GM19023 (cell line): ENCODE data around the gene MOB3C.

Experiments used
- ATAC-seq: cut with Tn5 transposase; IDR thresholded peaks from one replicate; pipeline ENCODE4 v1.9.1; 2021; ENCODE audit warnings: mild to moderate bottlenecking, moderate library complexity; ENCODE audit not compliant: unreplicated experiment

The MOB3C gene

DNA sequence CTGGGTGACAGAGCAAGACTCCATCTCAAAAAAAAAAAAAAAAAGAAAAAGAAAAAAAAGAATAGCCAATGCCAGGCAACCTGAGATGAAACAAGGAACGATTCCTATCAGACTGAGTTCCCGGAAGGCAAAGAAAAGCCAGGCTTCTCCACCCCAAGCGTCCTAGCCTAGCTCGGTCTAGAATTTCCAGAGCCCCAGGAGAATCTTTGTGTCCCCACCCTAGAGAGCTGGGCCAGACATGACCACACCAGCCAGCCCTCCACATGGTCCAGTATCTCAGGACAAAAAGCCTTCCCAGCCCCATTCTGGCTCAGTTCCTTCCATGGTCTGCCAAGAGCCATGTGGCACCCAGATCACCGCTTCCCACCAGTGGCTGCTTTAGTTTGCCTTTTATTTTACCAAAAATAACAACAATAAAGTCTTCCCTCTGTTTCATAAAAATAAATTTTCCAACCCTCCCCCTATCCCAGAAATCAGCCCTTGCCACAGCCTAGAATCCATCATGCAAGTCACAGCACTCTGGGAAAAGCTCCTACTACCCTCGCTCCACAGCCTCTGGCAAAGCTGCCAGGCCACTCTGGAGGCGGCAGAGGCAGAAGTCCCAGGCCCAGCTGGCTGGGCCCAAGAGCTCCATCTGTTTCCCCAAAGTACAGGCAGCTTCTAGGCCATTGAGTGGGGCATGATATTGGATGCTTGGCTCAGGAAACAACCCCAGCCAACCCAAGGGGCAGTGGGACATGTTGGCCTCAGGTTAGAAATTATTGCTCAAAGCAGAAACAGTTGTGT, 9.1 kb downstream of the MOB3C start:
- no peak for ATAC-seq

DNA sequence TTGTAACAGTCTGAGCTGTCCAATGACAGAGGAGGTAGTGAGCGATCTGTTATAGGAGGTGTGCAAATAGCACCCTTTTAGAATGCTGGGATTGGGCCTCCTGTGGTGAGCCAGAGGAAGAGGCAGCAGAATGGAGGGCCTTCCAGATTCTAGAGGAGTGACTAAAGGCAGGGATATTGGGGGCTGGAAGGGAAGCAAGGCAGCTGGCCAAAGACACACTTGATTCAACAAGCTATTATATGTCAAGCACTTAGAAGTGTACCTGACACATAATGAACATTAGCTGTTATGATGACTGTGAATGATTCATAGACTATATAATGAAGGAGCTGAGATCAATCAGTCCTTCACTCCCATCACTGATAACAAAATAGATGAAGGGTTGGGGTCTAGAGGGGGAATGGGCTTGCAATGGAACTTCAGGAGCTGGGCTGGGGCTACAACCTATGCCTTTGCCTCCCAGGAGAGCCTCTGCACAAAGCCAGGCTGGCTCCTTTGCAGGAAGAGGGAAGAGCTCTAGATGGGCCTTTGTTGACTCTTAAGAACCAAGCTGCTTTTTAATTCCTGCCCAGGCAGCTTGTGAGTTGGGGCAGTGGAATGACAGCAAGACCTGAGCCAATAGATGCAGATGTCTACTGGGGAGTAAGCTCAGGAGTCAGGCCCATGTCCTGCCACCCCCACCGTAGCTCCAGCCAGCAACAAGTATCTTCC, 10.2 kb downstream of the MOB3C start:
- no peak for ATAC-seq

- ATAC-seq = no peak
These were observed 11.4 kb downstream of the MOB3C start for GRCh38 chr1:46605232-46605631.

- ATAC-seq = peak; percentile 97
These were observed 12.6 kb downstream of the MOB3C start, which contains the start of gene MKNK1 for GRCh38 chr1:46603858-46604549. Gene MKNK1 (minus strand): TSS chr1:46604268. CDS start chr1:46583327, 20,941 bp downstream.

DNA sequence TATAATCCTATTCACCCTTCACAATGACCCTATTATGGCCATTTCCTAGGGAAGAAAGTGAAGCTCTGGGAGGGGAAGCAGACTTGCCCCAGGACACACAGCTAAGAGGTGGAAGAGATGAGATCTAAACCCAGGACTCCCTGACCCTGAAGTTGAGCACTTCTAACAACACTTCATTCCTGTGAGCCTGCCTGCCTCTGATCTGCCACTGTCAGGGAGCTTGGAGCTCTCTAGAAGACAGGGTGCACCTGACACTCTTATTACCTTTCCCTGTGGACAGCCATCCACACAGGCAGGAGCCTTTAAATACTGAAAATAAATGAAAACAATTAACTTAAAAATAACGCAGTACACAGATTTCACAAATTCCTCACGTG, 13.1 kb downstream of the MOB3C start:
- ATAC-seq = no peak

DNA sequence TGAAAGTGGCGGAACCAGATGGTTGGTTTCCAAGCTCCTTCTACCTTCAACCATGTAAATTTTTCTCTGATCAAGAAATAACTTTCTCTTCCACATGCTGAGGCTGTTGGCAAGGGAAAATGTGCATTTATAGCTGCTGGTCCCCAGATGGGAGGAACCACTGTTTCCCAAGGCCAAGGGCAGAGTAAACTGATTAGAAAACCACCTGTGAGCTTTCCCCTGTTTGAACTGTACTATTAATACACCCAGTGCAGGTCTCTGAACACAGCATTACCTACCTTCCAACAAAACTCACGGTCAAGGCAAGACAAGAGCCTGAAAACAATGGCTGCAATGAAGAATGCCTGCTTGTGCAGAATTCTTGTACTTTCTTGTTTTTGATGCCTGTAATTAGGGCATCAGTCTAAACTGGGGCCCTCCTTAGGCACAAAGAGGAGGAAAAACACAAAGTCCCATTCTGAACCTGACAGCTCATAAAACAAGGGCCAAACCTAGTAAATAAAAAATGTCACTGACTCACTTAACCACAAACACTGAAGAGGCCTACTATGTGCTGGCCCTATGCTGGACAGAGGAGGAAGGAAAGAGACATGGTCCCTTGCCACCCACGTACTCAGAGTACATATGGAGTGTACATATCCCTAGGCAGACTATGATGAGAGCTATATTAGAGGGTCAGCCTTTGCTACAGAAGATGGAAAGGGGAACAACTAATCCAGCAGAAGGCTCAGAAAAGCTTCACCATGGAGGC, 15.2 kb downstream of the MOB3C start:
- no peak for ATAC-seq

DNA sequence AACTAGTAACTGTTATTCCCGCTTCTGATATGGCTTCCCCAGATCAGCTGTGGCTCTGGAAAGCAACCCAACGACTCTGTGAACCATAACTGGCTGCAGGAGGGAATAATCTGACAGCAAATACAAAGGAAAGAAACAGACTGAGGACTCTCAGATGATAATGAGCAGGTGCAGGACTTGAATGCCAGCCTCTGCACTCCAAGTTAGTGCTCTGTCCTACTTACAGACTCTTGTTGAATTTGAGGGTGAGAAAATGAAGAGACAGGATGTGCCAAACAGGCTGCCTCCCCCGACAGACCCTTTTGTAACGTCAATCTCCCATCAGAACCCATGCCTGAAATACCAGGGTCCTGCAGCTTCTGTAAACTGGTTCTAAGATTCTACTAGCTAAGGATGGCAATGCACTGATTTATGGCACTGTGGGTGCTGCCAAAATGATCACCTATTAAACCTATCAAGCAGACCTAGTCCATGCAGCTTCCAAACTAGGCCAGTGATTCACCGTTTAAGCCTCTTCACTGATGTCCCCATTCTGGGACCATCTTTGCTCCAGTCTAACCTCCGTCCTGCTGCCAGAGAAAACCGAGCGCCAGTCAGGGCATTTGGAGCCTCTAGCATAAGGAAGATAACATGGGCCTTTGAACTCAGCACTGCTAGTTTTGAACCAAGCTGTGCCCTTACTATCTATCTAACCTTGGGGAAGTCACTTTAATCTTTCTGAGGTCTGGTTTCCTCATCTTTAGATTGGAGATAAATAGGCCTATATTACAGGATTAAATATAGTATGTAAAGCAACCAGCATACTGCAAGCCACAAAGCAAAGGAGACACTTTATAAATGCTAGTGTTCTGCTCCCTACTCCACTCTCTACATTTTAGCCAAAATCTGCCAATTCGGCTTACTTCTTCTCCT, 17.3 kb downstream of the MOB3C start:
- ATAC-seq = no peak

DNA sequence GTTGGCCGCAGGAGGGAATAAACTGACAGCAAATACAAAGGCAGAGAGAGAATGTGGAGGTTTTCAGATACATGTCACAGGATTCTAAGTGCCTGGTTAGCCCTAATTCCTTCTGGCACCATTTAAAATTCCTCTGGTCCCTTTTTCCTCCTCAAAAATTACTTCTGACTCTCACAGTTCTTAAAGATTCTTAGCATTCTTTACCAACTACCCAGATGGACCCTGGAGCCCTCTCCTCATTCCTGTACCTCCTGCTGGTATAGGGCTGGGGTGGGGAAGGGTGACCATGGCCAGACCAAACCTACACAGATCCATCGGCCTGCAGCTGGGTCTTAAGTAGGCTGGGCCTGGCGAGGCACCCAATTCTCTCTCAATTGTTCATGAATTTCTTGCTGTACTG, 19.8 kb downstream of the MOB3C start:
- ATAC-seq = no peak

GRCh38 chr1:46596036-46596435, 20.6 kb downstream of the MOB3C start:
- ATAC-seq = no peak

- no peak for ATAC-seq
These were observed 21.5 kb downstream of the MOB3C start for GRCh38 chr1:46595127-46595526.

DNA sequence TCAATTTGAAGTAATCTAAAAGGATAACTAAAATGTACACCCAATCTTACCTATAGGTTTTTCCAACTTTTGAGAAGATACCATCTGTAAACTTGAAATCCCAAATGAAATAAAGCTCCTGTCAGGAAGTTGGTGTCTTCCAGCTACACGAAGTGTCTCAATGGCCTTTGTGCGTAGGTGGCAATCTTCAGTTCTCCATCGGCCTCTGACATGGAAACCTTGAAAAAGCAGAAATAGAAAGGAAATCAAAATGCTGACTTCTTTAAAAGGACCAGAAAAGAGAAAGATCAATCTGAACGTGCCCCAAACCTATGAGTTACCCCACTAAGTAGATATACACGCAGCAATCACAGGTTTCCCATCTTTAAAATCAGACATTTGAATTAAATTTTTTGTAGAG, 22.5 kb downstream of the MOB3C start:
- ATAC-seq = no peak

GRCh38 chr1:46592823-46593222, 23.8 kb downstream of the MOB3C start:
- no peak for ATAC-seq

DNA sequence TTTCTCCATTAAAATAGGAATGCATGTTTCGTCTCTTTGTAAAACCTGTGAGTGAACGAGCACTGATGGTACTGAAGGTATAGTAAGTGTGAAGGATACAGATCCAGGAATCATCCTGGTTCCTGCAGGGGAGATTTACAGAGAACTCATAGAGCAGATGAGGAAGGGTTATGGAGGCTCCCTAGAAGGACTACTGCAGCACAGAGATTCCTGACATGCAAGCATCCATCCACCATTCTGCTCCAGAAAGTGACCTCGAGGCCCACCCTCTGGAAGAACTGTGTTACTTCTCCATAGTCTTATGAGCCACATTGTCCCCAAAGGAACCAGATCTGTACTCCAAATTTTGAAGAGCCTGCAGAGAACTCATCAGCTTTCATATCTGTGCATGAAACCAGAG, 27.1 kb downstream of the MOB3C start:
- ATAC-seq = no peak

GRCh38 chr1:46587069-46587468, 29.5 kb downstream of the MOB3C start:
- ATAC-seq = no peak

DNA sequence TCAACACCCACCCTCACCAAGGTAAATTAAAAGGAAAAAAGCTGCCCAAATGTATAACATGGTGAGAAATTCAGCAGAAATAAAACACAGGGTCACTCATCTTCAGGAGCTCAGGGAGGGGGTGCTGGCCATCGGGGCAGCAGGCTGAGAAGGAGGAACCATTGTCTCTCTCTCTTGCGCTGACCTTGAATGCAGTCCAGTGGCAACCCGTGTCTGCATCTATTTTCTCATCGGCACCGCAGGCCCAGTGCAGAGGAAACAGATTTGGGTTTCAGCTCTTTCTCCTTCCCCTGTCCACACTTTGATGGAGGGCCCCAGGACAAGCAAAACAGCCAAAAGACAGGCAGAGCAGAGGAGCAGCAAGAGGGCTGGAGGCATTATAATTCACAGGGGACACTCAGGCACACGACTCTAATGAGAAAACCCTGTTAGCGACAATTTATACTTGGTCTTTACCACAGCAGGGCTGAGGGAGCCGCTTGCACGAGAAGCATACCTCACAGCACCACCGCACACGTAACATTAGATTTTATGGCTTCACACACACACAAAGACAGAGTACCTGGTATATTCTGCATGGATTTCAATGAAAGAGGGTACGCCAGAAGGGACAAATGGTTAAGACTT, 31.2 kb downstream of the MOB3C start:
- ATAC-seq = no peak

- no peak for ATAC-seq
These were observed 33.1 kb downstream of the MOB3C start for GRCh38 chr1:46583494-46583893.

GRCh38 chr1:46582972-46583371, 33.6 kb downstream of the MOB3C start:
- ATAC-seq = no peak

- no peak for ATAC-seq
These were observed 34.7 kb downstream of the MOB3C start for GRCh38 chr1:46581681-46582455.
